NCI-H146 (cell line): ENCODE data around the gene CDK5RAP3.

ENCODE experiments used
- DNase-seq: peaks from one replicate; lab custom pipeline; 2025; lab: John Stamatoyannopoulos, UW

The CDK5RAP3 gene

GRCh38 chr17:47948706-47949196 is 22.2 kb upstream of the CDK5RAP3 start:
- no peak for DNase-seq

DNA sequence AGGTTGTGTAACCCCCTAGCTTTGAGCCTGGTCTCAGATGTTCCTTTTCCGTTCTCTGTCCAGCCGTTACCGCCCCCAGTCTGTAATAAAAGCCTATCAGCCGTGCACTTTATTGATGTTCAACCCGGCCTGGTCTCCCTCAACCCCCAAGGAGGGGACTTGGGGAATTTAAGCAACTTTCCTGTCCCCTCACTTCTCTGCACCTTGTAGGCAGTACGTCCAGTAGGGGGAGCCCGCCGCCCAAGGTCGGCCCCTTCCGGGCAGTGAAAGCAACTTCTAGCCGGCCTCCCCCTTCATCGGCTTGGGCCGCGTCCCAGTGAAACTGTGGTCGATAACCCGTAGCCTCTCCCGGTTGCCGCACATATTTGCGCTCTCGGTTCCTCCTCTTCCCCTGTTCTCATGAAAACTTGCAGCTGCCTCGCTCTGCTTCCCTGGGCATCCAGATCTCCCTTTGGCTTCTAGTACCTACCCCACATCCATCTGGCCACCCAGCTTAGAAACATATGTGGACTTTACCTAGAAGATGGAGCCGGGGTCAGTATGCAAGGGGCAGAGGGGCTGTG is 21.6 kb upstream of the CDK5RAP3 start:
- peak; percentile 82 for DNase-seq

DNA sequence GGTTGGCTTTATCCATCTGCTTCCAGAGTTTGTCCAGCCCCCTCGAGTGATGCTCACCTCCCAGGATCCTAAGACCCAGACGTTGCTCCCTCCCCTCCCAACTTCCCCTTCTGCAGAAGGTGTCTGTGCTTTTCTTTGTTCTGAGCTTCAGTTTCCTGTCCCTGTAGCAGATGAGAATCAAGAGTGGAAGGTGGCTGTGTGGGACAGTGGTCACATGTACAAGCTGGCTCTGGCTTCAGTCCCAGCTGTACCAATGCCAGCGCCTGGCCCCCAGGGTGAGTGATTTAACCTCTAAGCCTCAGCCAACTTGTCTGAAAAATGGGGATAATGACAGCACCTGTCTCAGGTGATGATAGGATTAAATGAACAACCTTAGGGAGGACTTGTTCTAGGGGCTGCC is 21.0 kb upstream of the CDK5RAP3 start:
- no peak for DNase-seq

DNA sequence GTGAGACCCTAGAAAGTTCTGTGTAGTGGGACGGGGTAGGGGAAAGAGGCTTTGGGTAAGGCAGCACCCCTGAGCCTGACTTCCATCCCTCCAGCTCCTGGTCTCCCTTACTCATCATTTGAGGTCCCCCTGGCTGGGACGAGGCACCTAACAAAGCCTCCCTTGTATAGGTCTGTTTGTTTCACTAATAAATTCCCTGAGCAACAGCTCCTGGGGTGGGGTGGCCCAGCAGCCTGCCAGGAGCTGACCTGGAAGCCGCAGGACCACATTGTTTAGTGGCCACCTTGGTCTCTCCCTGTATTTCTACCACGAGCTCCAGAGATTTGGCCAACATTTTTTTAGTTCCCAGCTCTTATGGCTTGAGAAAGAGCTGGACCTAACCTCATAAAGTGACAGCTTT is 20.5 kb upstream of the CDK5RAP3 start:
- no peak for DNase-seq

GRCh38 chr17:47952171-47953021 is 18.5 kb upstream of the CDK5RAP3 start:
- no peak for DNase-seq

- no peak for DNase-seq
These were observed 17.0 kb upstream of the CDK5RAP3 start for GRCh38 chr17:47953909-47954308.

DNA sequence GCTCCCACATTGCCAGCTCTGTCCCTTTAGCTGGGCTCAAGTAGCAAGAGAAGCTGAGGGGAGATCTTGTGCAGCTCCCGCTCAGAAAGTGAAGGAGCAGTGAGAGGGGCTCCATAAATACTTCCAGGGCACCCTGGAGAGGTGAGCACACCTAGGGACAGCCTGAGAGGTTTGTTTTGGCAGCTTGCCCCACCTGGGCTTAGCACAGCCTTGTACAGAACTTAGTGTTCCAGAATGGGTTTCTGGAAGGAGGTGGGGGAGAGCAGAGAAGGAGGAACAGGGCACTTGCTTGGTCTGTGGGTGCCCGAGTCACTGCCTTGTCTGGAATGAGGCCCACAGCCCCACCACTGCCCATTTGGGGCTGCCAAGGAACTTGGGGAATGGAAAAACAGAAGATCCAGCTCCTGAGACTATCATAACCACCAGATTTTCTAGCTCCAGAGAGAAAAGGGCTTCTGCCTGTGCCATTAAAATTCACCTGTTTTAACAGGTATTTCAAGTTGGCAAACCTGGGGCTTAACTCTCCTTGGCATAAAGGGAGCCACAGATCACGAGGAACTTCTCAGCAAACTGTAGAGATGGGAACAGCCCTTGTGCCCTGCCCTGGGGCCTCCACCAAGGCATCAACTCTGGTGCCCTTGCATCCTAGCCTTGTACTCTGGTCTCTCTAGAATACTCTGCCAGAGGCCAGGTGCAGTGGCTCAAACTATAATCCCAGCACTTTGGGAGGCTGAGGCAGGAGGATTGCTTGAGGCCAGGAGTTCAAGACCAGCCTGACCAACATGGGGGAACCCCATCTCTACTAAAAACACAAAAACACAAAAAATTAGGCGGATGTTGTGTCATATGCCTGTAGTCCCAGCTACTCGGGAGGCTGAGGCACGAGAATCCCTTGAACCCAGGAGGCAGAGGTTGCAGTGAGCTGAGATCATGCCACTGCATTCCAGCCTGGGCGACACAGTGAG is 15.1 kb upstream of the CDK5RAP3 start:
- peak; percentile 18 for DNase-seq

DNA sequence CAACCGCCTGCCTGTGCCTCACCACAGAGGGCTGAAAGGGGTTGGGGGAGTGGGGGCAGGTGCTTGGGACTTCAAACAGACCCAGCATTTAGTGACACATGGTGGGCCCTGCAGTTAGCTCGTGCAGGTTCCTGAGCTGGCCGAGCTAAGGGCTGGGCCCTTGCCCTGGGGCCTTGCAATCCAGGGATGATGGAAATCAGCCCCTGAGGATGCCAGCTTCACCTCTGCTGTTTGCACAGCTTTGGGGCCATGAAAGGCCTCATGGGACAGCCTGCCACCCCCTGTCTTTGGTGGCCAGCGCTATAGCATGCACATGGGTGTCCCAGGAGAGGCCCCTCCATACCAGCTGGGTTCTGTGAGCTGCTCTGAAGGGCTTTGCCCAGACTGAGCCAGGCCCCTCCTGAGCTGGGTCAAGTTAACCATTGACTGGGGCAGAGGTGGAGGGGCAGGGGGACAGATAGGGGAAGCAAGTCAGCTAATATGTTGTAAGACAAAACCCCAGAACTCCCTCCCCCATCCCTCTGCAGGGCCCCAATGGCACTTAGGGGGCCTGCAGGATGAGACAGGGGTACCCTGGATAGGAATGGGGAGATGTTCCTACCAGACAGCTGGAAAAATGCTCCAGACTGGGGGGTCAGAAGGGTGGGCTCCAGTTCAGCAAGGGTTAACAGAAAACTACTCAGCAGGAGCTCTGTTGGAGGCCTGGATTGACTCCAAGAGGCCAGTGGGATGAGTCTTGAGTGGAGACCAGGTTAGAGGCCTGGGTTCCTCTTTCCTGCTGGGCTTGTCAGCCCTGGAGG is 13.9 kb upstream of the CDK5RAP3 start:
- DNase-seq: peak; percentile 87

DNA sequence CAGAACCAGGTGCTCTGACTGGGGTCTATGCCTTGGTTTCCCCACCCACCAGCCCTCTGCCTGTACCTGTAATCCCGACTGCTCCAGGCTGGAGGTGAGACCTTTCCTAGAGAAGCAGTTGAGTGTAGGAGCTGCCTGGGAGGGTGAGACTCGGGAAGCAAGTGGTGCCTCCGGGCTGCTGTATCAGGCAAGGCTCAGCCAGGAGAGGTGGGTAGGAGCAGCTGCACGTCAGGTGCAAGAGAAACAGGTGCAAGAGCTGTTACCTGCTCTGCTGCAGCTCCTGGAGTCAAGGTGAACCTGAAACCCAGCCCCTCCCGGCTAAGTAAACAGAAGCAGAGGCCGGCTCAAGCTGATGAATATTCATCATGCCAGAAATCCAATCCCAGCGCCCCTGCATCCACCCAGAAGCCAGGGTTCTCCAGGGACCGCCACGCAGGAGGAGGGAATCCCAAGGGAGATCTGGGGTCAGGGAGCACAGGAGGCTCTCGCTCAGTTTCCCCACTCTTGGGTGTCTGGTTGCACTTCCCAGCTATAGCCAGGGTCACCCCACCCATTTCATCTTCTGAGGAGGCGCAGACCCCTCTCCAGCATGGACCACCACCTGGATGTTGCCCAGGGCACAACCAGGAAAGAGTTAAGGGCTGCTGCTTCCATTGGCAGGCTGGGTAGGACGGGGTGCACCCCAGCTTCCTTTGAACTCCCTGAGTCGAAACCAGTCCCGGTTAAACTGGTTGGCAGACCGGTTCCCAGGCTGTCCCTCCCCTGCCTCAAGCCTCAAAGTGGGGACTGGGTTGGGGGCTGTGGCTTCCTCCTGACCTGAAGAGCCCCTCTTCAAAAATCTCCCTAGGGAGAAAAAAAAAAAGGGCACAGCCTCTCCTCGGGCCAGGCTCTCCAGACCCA is 13.1 kb upstream of the CDK5RAP3 start, which contains the start of gene PRR15L:
Gene PRR15L, minus strand, starts transcription at position 293 of the 900 bp plus-strand sequence. CDS start 4,649 bp downstream, outside the sequence.
- DNase-seq: peak; percentile 99

GRCh38 chr17:47959825-47960655 is 10.9 kb upstream of the CDK5RAP3 start:
- peak; percentile 97 for DNase-seq

DNA sequence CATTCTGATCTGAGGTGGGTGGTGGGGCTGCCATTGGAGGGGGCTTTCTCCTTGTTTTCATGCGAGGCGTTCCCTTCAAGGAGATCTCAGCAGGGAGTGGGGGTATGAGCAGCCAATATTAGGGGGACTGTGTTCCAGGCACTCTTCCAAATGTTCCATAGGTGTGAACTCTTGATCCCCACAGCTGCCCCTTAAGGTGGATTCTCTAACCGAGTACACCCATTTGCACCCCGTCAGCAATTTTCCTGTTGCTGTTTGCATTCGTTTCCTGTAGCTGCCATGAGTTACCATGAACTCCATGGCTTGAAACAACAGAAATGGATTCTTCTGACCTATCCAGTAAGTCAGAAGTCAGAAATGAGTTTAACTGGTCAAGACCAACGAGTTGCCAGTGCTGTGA is 9.5 kb upstream of the CDK5RAP3 start:
- DNase-seq: no peak

- DNase-seq: no peak
These were observed 8.0 kb upstream of the CDK5RAP3 start for GRCh38 chr17:47962901-47963300.

- no peak for DNase-seq
These were observed 6.1 kb upstream of the CDK5RAP3 start for GRCh38 chr17:47964856-47965255.

DNA sequence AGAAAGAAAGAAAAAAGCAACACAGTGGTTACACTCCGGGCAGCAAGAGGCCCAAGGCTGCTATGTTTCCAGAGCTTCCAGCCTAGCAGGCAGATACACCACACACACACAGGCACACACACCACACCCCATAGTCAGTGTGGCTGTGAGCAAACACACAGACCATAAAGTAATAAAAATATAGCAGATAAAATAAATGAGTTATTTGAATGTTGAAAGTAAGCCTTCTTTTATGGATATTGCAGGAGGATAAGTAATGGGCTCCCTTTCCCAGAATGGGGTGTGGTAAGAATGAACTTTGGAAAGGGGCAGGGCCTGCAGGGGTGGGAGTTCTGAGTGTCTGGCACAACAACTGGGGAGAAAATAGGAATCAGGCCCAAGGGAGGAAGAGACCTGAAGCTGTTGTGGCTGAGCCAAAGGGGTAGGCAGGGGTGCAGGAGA is 4.8 kb upstream of the CDK5RAP3 start:
- no peak for DNase-seq

GRCh38 chr17:47967607-47968252 is 3.2 kb upstream of the CDK5RAP3 start:
- DNase-seq: no peak

- DNase-seq: no peak
These were observed 2.1 kb upstream of the CDK5RAP3 start for GRCh38 chr17:47968836-47969235.

- no peak for DNase-seq
These were observed 786 bp upstream of the CDK5RAP3 start for GRCh38 chr17:47969930-47970724.

GRCh38 chr17:47973541-47973940 is 2.6 kb downstream of the CDK5RAP3 start:
- DNase-seq: no peak
